ENCODE measurements around the gene TRPM1.

The TRPM1 gene

DNA sequence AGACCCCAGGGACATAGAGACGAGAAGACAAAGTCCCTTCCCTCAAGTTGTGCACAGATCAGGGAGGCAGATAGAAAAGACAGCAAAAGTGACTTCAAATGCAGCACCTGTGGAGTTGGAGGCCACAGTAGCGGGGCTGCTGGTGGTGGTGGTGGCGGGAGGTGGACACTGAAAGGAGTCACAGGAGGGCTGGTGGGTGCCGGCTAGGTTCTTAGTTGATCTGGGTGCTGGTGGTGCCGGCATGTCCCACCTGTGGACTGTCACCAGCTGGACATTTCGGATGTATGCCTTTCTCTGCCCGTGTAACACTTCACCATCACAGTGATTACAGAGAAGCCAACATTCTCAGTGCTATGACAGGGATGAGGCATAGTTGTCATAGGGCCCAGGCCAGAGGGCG is 60.9 kb downstream of the TRPM1 start:
- TF ChIP-seq ZNF274 (IDR thresholded peaks at IDR 0.05; ENCODE audit: low read depth, low read length) (no peak), SUZ12 (IDR thresholded peaks at IDR 0.05; ENCODE audit: extremely low read depth, insufficient read depth, insufficient read length) (no peak), YY1 (IDR thresholded peaks at IDR 0.05; ENCODE audit: insufficient read depth, insufficient read length) (no peak)
- no peak overlapping the region for H3K4me3 ChIP-seq (ENCODE audit: insufficient read length, low read depth)
- no peak for DNase-seq (ENCODE audit: low read depth, low spot score)

GRCh38 chr15:31039961-31040360 is 61.6 kb downstream of the TRPM1 start:
- no peaks in the 10 kb centered on the region for H3K36me3 ChIP-seq (ENCODE audit: insufficient read depth, insufficient read length, low read length)
- no peaks in the 10 kb centered on the region for H3K9me3 ChIP-seq (ENCODE audit: insufficient read depth, low read length)
- H3K4me3 ChIP-seq (ENCODE audit: insufficient read length, low read depth): no peak overlapping the region
- H3K9ac ChIP-seq (ENCODE audit: insufficient read length, low read depth): no peak overlapping the region
- H3K4me1 ChIP-seq (ENCODE audit: insufficient read depth, insufficient read length): no peaks in the 10 kb centered on the region
- TF ChIP-seq YY1 (IDR thresholded peaks at IDR 0.05; ENCODE audit: insufficient read depth, insufficient read length) (no peak), ZNF274 (IDR thresholded peaks at IDR 0.05; ENCODE audit: low read depth, low read length) (no peak), SUZ12 (IDR thresholded peaks at IDR 0.05; ENCODE audit: extremely low read depth, insufficient read depth, insufficient read length) (no peak)
- H3K27me3 ChIP-seq (ENCODE audit: insufficient read depth, insufficient read length): no peaks in the 10 kb centered on the region
- no peak for DNase-seq (ENCODE audit: low read depth, low spot score)

More for the DNA sequence above, 60.9 kb downstream of the TRPM1 start:
- H3K9ac ChIP-seq (ENCODE audit: insufficient read length, low read depth): no peak overlapping the region
- H3K36me3 ChIP-seq (ENCODE audit: insufficient read depth, insufficient read length, low read length): no peaks in the 10 kb centered on the region
- H3K9me3 ChIP-seq (ENCODE audit: insufficient read depth, low read length): no peaks in the 10 kb centered on the region
- H3K4me1 ChIP-seq (ENCODE audit: insufficient read depth, insufficient read length): no peaks in the 10 kb centered on the region
- no peaks in the 10 kb centered on the region for H3K27me3 ChIP-seq (ENCODE audit: insufficient read depth, insufficient read length)

- Histone ChIP-seq H3K9me3 (ENCODE audit: insufficient read depth, low read length) (no peaks in the 10 kb centered on the region), H3K36me3 (ENCODE audit: insufficient read depth, insufficient read length, low read length) (no peaks in the 10 kb centered on the region), H3K4me1 (ENCODE audit: insufficient read depth, insufficient read length) (no peaks in the 10 kb centered on the region), H3K9ac (ENCODE audit: insufficient read length, low read depth) (no peak overlapping the region), H3K4me3 (ENCODE audit: insufficient read length, low read depth) (no peak overlapping the region), H3K27me3 (ENCODE audit: insufficient read depth, insufficient read length) (no peaks in the 10 kb centered on the region)
- DNase-seq (ENCODE audit: low read depth, low spot score): no peak
- TF ChIP-seq YY1 (IDR thresholded peaks at IDR 0.05; ENCODE audit: insufficient read depth, insufficient read length) (no peak), ZNF274 (IDR thresholded peaks at IDR 0.05; ENCODE audit: low read depth, low read length) (no peak), SUZ12 (IDR thresholded peaks at IDR 0.05; ENCODE audit: extremely low read depth, insufficient read depth, insufficient read length) (no peak)
Measured at GRCh38 chr15:31037731-31038477, 63.6 kb downstream of the TRPM1 start.

DNA sequence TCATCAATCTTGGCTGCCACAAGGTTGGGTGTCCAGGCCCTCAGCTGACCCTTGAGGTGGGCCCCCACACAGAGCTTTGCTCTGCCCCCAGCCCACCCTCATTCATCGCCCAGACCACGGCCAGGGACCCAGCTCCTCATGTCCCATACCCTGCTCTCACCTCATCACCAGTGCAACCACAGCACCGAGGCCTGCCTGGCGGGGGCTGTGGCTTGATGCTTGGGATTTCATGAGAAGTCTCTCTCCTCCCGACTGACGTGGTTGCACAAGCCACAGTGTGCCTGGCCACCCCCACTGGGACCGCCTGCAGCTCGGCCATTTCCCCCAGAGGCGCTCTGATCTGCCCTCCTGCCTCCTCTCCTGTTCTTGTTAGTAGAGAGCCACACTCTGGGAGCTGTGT is 64.7 kb downstream of the TRPM1 start:
- no peak overlapping the region for H3K9ac ChIP-seq (ENCODE audit: insufficient read length, low read depth)
- H3K4me3 ChIP-seq (ENCODE audit: insufficient read length, low read depth): no peak overlapping the region
- DNase-seq (ENCODE audit: low read depth, low spot score): no peak
- no peaks in the 10 kb centered on the region for H3K9me3 ChIP-seq (ENCODE audit: insufficient read depth, low read length)
- H3K36me3 ChIP-seq (ENCODE audit: insufficient read depth, insufficient read length, low read length): no peaks in the 10 kb centered on the region
- no peaks in the 10 kb centered on the region for H3K4me1 ChIP-seq (ENCODE audit: insufficient read depth, insufficient read length)
- no peak for TF ChIP-seq YY1 (IDR thresholded peaks at IDR 0.05; ENCODE audit: insufficient read depth, insufficient read length)
- TF ChIP-seq ZNF274 (IDR thresholded peaks at IDR 0.05; ENCODE audit: low read depth, low read length): no peak
- TF ChIP-seq SUZ12 (IDR thresholded peaks at IDR 0.05; ENCODE audit: extremely low read depth, insufficient read depth, insufficient read length): no peak
- H3K27me3 ChIP-seq (ENCODE audit: insufficient read depth, insufficient read length): no peaks in the 10 kb centered on the region

DNA sequence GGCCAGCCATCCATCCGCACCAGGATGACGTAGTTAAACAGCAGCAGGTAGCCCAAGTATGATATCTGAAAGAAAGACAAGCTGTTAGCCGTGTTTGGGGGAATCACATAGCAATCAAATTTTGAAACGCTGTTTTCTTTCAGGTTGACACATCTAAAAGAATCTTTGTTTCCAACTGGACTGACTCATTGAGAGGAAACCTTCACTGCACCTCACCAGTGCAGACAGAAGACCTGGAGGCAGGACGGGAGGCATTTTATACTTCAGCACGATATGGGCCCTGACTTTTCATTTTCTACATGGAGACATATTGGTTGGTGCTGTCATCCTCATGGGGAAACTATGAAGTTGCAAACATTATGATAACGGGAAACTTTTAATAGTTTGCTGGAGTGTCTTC is 65.9 kb downstream of the TRPM1 start:
- no peak overlapping the region for H3K4me3 ChIP-seq (ENCODE audit: insufficient read length, low read depth)

DNA sequence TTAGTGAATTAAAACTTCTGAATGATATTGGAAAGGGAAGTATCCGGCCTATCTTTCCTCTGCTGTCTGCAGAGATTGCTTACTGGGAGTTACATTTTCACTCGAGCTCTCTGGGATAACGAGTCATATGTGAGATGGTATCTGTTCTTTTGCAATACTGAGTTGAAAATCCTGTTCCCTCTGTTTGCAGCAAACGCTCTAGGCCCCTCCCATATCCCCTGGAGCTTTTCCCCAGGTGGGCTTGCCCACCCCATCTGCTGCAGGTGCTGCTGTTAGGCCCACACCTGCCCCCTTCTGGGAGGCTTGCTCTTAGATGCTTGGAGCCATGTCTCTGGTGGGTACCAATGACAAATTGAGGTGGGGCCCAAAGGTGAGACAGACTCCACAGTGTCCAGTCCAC is 67.4 kb downstream of the TRPM1 start:
- no peak for TF ChIP-seq SUZ12 (IDR thresholded peaks at IDR 0.05; ENCODE audit: extremely low read depth, insufficient read depth, insufficient read length)
- TF ChIP-seq YY1 (IDR thresholded peaks at IDR 0.05; ENCODE audit: insufficient read depth, insufficient read length): no peak
- no peak for TF ChIP-seq ZNF274 (IDR thresholded peaks at IDR 0.05; ENCODE audit: low read depth, low read length)
- H3K9me3 ChIP-seq (ENCODE audit: insufficient read depth, low read length): no peaks in the 10 kb centered on the region
- H3K9ac ChIP-seq (ENCODE audit: insufficient read length, low read depth): no peak overlapping the region
- DNase-seq (ENCODE audit: low read depth, low spot score): no peak
- no peaks in the 10 kb centered on the region for H3K27me3 ChIP-seq (ENCODE audit: insufficient read depth, insufficient read length)
- no peaks in the 10 kb centered on the region for H3K4me1 ChIP-seq (ENCODE audit: insufficient read depth, insufficient read length)
- no peaks in the 10 kb centered on the region for H3K36me3 ChIP-seq (ENCODE audit: insufficient read depth, insufficient read length, low read length)
- no peak overlapping the region for H3K4me3 ChIP-seq (ENCODE audit: insufficient read length, low read depth)

More for the DNA sequence above, 65.9 kb downstream of the TRPM1 start:
- no peaks in the 10 kb centered on the region for H3K9me3 ChIP-seq (ENCODE audit: insufficient read depth, low read length)
- H3K4me1 ChIP-seq (ENCODE audit: insufficient read depth, insufficient read length): no peaks in the 10 kb centered on the region
- no peak for DNase-seq (ENCODE audit: low read depth, low spot score)
- H3K9ac ChIP-seq (ENCODE audit: insufficient read length, low read depth): no peak overlapping the region
- H3K27me3 ChIP-seq (ENCODE audit: insufficient read depth, insufficient read length): no peaks in the 10 kb centered on the region
- H3K36me3 ChIP-seq (ENCODE audit: insufficient read depth, insufficient read length, low read length): no peaks in the 10 kb centered on the region
- TF ChIP-seq SUZ12 (IDR thresholded peaks at IDR 0.05; ENCODE audit: extremely low read depth, insufficient read depth, insufficient read length) (no peak), YY1 (IDR thresholded peaks at IDR 0.05; ENCODE audit: insufficient read depth, insufficient read length) (no peak), ZNF274 (IDR thresholded peaks at IDR 0.05; ENCODE audit: low read depth, low read length) (no peak)

GRCh38 chr15:31032961-31033371 is 68.6 kb downstream of the TRPM1 start:
- H3K27me3 ChIP-seq (ENCODE audit: insufficient read depth, insufficient read length): no peaks in the 10 kb centered on the region
- no peaks in the 10 kb centered on the region for H3K9me3 ChIP-seq (ENCODE audit: insufficient read depth, low read length)
- no peak overlapping the region for H3K9ac ChIP-seq (ENCODE audit: insufficient read length, low read depth)
- DNase-seq (ENCODE audit: low read depth, low spot score): no peak
- H3K4me1 ChIP-seq (ENCODE audit: insufficient read depth, insufficient read length): no peaks in the 10 kb centered on the region
- H3K36me3 ChIP-seq (ENCODE audit: insufficient read depth, insufficient read length, low read length): no peaks in the 10 kb centered on the region
- TF ChIP-seq YY1 (IDR thresholded peaks at IDR 0.05; ENCODE audit: insufficient read depth, insufficient read length) (no peak), ZNF274 (IDR thresholded peaks at IDR 0.05; ENCODE audit: low read depth, low read length) (no peak), SUZ12 (IDR thresholded peaks at IDR 0.05; ENCODE audit: extremely low read depth, insufficient read depth, insufficient read length) (no peak)
- no peak overlapping the region for H3K4me3 ChIP-seq (ENCODE audit: insufficient read length, low read depth)
